Measurements from ENCODE around the gene USP48.
"Not testable (repeated sequence)": the region's sequence is repeated elsewhere in the genome, so short reads cannot be mapped to it uniquely, and the experiment has no call there.

The USP48 gene

DNA sequence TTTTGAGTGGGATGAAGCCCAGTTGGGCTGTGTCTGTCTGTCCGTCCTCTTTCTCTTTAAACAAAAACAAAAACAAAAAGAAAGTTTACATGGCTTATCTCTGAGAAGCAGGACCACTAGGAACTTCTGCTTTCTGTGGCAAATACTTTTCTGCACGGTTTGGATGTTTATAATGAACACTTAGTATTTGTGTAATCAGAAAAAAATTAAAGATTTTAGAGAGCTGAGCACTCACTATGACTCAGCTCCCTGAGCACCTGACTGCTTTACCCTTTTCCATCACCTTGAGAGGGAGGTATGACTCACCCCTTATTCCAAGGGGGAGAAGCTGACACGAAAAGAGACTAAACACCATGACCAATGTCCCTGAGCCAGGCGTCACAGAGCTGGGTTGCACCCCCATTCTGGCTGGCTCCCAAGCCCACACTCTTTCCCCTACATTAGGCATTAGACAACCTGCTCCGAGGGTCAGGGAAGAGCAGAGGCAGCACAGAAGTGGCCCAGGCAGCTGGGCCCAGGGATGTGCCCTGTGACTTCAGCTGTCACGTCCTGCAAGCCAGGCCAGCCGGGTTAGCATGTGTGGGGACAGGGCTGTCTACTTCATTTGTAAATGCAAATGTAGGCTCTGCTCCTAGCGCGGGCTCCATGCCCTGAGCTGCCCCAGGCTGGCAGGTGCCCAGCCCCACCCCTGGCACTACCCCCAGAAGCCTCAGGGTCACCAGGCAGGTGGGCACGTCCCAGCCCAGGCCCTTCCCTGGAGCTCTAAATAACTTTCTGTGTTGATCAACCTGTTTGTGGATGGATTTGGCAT is 144.2 kb downstream of the USP48 start:
- DNase-seq (ENCODE audit: low read depth in 1 of 2, low spot score in 1 of 2) = no peak

DNA sequence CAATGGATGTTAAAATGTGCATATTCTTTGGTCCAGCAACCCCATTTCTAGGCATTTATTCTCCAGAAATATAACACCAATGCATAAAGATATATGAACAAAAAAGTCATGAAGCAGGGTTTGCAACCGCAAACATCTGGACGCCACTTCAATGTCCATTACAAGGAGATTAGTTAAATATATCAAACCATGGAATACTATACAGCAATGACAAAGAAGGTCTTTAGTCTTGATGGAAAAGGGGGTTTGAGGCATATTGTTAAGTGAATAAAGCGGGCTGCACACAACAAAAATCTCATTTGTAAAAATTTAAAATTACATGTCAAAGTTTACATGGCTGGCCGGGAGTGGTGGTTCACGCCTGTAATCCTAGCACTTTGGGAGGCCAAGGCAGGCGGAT is 145.4 kb downstream of the USP48 start:
- DNase-seq (ENCODE audit: low read depth in 1 of 2, low spot score in 1 of 2) = no peak

DNA sequence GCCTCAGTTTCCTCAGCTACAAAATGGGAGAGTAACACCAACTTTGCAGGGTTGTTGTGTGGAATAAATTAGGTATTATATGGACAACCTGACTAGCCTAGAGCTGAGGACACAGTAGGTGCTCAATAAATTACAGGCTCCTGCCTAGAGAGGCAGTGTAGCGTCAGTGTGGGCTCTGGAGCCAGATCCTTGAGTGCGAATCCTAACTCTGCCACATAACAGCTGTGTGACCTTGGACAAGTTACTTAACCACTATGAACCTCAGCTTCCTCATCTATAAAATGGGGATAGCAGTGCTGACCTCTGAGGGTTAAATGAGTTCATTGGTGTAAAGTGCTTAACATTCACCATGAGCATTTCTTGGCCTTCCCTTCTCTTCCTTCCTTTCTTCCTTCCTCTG is 146.9 kb downstream of the USP48 start:
- no peak for DNase-seq (ENCODE audit: low read depth in 1 of 2, low spot score in 1 of 2)

DNA sequence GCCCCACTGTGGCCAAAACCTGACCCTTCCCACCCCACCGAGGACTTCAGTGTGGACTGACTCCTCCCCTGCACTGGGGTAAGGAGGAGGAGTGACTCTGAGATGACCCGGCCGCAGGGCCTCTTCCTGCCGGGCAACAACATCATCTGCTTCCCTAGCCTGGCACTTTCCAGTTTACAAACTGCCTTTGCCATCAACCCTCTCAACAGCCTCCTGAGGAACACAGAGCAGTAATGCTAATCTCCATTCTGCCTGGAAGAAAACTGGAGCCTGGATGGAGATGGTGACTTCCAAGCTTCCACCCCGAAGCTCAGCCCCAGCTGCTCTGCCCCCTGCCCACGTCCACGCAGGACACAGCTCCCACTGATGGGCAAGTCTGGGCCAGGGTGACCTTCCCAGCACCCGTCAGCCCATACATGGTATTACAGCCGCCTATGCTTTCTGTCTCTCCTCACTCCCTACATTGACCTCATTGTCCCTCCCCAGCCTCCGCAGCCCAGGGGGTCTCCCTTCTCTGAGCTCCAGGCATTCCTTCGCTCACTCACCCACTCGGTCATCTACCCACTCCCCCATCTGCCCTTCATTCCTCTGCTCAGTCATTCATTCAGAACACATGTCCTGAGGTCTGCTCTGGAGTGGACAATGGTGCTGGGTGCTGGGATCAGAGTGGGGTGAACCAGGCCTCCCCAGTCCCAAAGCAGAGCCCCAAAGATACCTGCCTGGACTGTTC is 148.0 kb downstream of the USP48 start:
- no peak for DNase-seq (ENCODE audit: low read depth in 1 of 2, low spot score in 1 of 2)

DNA sequence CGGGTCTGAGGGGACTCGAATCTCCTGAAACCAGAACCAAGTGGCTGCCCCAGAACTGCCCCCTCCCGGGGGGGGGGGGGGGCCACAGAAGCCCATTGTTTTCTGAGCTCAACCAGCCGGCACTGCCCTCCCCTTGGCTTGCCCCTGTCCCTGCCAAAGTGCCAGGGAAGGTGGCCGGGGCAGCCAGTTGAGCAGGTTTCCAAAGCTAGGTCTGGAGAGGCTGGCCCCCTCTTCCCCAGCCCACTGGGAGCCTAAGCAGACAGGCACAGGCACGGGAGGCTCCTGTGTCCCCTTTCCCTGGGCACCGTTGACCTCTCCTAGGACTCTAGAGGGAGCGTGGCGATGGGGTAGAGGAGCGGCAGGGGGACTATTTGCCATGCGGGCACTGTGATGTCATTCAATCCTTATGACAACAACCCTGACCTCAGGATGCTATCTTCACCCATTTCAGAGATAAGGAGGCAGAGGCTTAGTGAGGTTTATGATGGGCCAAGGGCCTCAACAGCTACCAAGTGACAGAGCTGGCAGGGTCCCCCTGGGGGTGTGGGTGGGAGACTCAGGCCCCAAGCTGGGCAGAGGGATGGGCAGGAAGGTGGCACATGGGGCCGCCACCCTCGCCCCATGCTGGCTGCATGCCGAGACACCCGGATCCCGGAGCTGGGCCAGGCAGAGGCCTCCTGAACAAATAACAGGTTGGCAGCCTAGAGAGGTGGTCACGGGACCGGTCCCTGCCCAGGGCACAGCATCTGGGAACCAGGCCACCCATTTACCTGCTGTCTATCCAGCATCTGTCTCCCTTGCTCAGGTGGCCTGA is 148.8 kb downstream of the USP48 start:
- no peak for DNase-seq (ENCODE audit: low read depth in 1 of 2, low spot score in 1 of 2)

DNA sequence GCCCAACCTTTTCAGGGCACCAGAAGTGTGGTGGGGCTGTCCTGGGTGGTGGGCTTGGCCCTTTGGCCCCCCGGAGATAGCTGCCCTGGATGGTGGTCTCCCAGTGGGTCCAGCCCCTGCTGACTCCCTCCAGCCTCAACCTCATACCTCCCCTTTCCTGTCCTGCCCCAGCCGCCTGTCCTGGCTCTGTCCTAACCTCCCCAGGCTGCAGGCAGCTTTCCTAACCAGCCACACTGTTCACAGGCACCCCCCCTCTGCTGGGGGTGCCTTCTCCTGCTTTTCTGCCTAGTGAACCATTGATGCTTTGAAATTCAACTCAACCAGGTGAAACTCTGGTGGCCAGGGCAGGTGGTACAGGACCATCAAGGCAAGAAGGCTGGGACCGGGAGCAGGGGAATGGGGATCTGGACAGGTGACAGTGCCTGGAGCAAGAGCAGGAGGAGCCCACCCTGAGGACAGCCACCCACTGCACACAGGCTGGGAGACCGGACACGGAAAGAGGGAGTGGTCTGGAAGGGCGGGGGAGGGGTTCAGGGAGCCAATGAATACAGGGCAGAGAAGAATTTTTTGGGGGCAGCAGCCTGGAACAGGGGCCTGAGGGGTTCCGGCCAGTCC is 149.7 kb downstream of the USP48 start:
- no peak for DNase-seq (ENCODE audit: low read depth in 1 of 2, low spot score in 1 of 2)

DNA sequence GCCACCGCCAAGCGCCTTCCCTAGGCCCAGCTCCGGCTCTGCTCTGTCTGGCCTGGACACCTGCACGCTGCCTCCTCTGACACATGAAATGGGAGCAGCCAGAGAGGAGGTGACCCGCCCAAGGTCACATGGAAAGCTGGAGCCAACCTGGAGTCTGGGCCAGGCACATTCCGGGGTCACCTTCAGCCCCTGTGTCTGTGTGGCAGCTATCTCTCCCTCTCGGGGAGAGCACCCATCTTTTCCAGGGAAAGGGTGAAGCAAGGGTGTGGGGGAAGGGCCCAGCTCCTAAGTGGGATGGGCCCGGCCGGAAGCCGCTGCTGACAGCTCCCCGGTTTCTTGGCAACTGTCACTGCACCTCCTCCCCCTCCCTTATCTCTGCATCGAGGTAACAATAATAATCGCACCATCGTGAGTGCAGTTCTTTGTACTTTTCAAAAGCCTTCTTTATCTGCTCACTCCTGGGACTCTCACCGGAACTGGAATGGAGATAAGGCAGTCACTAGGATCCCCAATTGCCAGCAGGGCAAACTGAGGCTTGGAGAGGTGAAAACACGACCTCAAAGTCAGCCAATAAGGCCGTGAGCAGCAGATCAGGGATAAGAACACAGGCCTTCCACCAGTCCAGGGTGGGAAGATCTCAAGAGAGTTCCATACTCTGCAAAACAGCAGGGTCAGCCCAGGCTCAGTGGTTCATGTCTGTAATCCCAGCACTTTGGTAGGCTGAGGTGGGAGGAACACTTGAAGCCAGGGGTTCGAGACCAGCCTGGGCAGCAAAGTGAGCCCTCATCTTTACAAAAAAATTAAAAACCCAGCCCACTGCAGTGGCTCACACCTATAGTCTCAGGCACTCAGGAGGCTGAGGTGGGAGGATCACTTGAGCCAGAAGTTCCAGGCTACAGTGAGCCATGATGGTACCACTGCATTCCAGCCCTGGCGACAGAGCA is 150.7 kb downstream of the USP48 start:
- DNase-seq (ENCODE audit: low read depth in 1 of 2, low spot score in 1 of 2) = no peak

DNA sequence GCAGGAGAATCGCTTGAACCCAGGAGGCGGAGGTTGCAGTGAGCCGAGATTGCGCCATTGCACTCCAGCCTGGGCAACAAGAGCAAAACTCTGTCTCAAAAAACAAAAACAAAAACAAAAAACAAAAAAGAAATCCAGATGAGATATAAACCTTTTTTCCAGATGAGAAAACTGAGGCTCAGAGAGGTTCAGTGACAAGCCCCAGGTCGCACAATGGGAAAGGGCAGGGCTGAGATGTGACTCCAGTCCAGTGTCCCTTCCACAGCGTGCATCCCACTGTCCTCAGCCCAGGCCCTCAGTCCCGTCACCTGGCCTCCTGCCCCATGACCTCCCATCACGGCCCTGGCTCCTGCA is 151.4 kb downstream of the USP48 start:
- not testable (repeated sequence) for DNase-seq (ENCODE audit: low read depth in 1 of 2, low spot score in 1 of 2)

DNA sequence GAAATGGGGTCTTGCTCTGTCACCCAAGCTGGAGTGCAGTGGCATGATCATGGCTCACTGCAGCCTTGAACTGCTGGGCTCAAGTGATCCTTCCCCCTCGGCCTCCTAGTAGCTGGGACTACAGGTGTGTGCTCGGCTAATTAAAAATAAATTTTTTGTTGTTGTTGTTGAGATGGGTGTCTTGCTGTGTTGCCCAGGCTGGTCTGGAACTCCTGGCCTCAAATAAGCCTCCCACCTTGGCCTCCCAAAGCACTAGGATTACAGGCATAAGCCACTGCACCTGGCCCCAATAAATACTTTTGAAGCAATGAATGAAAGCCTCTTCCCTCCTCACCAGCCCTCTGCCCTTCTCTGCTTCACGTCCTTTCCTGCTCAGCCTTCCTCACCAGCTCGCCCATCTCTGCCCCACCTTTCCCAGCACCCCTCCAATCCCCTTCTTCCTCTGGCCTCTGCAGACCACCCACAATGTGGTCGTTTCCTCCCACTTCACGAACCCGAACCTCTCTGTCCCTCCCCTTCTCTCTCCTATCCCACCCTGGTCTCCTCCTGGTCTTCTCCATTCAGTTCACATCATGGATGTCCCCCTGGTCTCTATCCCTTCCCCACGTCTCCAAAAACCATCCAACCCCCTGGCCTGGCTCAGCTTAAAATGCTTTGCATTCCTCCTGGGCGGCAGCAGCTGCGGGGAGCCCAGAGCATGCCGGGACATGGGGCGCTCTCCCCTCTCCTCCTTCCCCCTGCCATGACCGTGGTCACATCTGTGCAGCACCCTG is 152.2 kb downstream of the USP48 start:
- no peak for DNase-seq (ENCODE audit: low read depth in 1 of 2, low spot score in 1 of 2)

DNA sequence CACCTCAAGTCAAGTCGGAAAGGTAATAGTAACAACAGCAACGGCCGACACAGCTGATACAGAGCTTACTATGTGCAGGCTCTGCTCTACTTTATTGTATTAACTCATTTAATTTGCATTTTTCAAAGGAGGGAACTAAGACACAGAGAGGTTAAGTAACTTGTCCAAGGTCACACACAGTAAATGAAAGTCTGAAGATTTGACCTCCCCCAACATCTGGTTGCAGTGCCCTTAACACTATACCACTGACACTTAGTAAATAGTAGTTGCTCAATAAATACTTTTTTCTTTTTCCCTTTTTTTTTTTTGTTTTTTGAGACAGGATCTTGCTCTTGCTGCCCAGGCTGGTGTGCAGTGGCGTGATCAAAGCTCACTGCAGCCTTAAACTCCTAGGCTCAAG is 153.0 kb downstream of the USP48 start:
- no peak for DNase-seq (ENCODE audit: low read depth in 1 of 2, low spot score in 1 of 2)

DNA sequence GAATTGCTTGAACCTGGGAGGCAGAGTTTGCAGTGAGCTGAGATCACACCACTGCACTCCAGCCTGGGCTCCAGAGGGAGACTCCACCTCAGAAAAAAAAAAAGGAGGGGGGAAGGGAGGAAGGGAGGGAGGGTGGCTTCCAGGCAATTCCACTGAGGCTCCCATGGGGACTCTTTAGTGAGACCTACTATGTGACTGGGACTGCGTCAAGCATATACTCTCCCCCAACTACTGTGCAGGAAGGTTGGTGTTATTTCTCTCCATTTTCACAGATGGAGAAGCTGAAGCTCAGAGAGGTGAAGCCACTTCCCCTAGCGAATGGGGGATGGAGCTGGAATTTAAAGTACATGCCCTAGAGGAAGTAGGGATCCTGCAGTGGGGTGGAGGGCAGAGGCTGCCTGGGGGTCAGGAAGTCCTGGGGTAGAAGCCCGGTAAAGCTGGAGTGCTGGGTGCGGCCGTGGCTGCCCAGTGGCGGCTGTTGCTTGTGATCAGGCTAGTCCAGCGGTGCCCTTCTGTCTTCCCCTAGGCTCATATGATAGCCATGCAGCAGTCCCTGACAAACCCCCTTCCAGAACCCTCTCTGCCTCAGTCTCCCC is 154.1 kb downstream of the USP48 start:
- DNase-seq (ENCODE audit: low read depth in 1 of 2, low spot score in 1 of 2) = no peak
